Panc1 (cell line): ENCODE results near the gene TP53BP2. TPM values are rescaled to one million over a fixed set of nuclear protein-coding genes. Genes with fewer than 3 reads are reported as not detected.

Experiments
- ATAC-seq: fragments of 200-7000 bp; cut with Tn5 transposase; 2 replicates; pipeline ENCODE4 v1.9.1; 2020; ENCODE audit warnings: mild to moderate bottlenecking, moderate library complexity
- BruUV-seq: library from RNA; stranded (reverse); fragments of 400-500 nt; replicated peaks from 2 replicates; lab custom pipeline; 2021; lab: Mats Ljungman, UMichigan
- CTCF ChIA-PET: fragments of 300-600 bp; sonication (Branson Sonifier 250); formaldehyde crosslinking; loops from one replicate; lab custom pipeline; 2022; ENCODE audit warnings: antibody characterized with exemption; lab: Charles Lee
- POLR2A ChIA-PET: fragments of 300-600 bp; sonication (Branson Sonifier 250); formaldehyde crosslinking; loops from one replicate; lab custom pipeline; 2022; ENCODE audit warnings: antibody characterized with exemption; lab: Charles Lee
- DNase-seq: peaks from one replicate; pipeline ENCODE4 v3.0.0-alpha.2; 2010; ENCODE audit warnings: low read depth, low spot score
- H3K27ac ChIP-seq: 2 replicates; pipeline ENCODE4 v1.5.1; 2011; ENCODE audit warnings: mild to moderate bottlenecking, low read length, inconsistent platforms
- H3K27me3 ChIP-seq: fragments of 200-500 bp; sonication (Bioruptor generic); 2 replicates; pipeline ENCODE4 v1.6.0; 2014; ENCODE audit warnings: low read length, inconsistent platforms; ENCODE audit not compliant: control insufficient read depth, insufficient read depth
- H3K36me3 ChIP-seq: fragments of 200-500 bp; sonication (Bioruptor generic); 2 replicates; pipeline ENCODE4 v1.5.1; 2014; ENCODE audit warnings: inconsistent platforms, mild to moderate bottlenecking, low read length, moderate library complexity; ENCODE audit not compliant: control insufficient read depth, insufficient read depth
- H3K4me1 ChIP-seq: 2 replicates; pipeline ENCODE4 v1.5.1; 2011; ENCODE audit warnings: inconsistent platforms, mild to moderate bottlenecking, low read length, moderate library complexity; ENCODE audit not compliant: control insufficient read depth, insufficient read depth
- H3K4me3 ChIP-seq, 2 experiments: 2 replicates each; pipeline ENCODE4 v1.5.1; 2011 to 2012; ENCODE audit warnings: low read depth in 2 of 2, low read length in 2 of 2, mild to moderate bottlenecking in 2 of 2, inconsistent platforms in 1 of 2, moderate library complexity in 1 of 2
- H3K9me3 ChIP-seq: fragments of 200-500 bp; sonication (Bioruptor generic); 2 replicates; pipeline ENCODE4 v1.5.1; 2014; ENCODE audit warnings: low read depth, mild to moderate bottlenecking, inconsistent platforms, low read length, moderate library complexity; ENCODE audit not compliant: control insufficient read depth, insufficient read depth
- POLR2AphosphoS5 ChIP-seq: IDR thresholded peaks from 2 replicates; pipeline ENCODE4 v1.6.1; 2012; ENCODE audit warnings: mild to moderate bottlenecking, low read depth, low read length, moderate library complexity
- SIN3A ChIP-seq: IDR thresholded peaks from 2 replicates; pipeline ENCODE4 v1.6.1; 2012; ENCODE audit warnings: low read depth, mild to moderate bottlenecking, low read length, moderate library complexity, borderline replicate concordance; ENCODE audit not compliant: insufficient read depth
- TCF7L2 ChIP-seq: IDR thresholded peaks from 2 replicates; pipeline ENCODE4 v1.6.1; 2011; ENCODE audit warnings: mild to moderate bottlenecking, low read depth, low read length, inconsistent platforms
- in situ Hi-C: cut with HindIII; loops from 2 replicates; pipeline ENCODE4 v1.10.0; 2016; ENCODE audit warnings: low sequenced_read_pairs, low pct_unique_long_range_greater_than_20kb
- intact Hi-C: fragments of 100-400 bp; cut with micrococcal nuclease; formaldehyde crosslinking; loops from one replicate; pipeline ENCODE4 v1.10.0; 2022; ENCODE audit not compliant: unreplicated experiment
- total RNA-seq: library from RNA; stranded (reverse); gene quantifications from one replicate; pipeline ENCODE4 v1.2.1, GENCODE V29; 2021; ENCODE audit not compliant: unreplicated experiment
- TF ChIP-seq, protein P1 (sequence below): fragments of 450-650 bp; IDR thresholded peaks from 2 replicates; pipeline ENCODE4 v1.5.1; 2017; ENCODE audit warnings: mild to moderate bottlenecking
- TF ChIP-seq, protein P2 (sequence below), 2 experiments: IDR thresholded peaks; 2 replicates each; pipeline ENCODE4 v1.6.1; 2011 to 2012; ENCODE audit warnings: low read depth in 2 of 2, control low read depth in 1 of 2, low read length in 1 of 2, mild to moderate bottlenecking in 1 of 2, moderate library complexity in 1 of 2; ENCODE audit not compliant: insufficient read depth in 1 of 2

Gene TP53BP2
- total RNA-seq, 1 experiment from 2014 or later: 51.4 TPM

DNA sequence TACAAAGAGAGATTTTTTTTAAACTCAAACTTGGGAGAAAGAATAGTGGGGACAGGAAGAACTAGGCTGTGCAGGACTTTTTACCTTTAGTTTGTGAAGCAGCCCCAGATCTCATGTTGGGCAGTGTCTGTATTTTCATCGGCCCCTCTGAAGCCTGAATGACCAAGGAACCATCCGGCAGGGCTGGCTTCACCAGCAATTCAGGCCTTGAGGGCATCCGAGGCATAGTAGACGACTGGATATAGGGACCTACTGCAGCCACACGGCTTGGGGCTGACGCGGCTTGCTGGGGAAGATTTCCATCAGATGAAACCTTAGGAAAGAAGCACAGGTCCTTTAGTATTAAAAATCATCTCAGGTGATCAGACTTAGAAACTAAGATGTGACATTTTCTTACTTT is 43.7 kb downstream of the TP53BP2 start:
- in situ Hi-C loops: no loop called here
- ATAC-seq (no peak), DNase-seq (no peak)
- H3K9me3 ChIP-seq: no peaks in the 10 kb centered on the region
- no peak overlapping the region for H3K4me3 ChIP-seq
- H3K27ac ChIP-seq: no peak overlapping the region
- intact Hi-C loops: no loop called here
- POLR2A ChIA-PET: no interaction called here
- CTCF ChIA-PET: no interaction called here
- no peaks in the 10 kb centered on the region for H3K27me3 ChIP-seq
- no peaks in the 10 kb centered on the region for H3K4me1 ChIP-seq
- H3K36me3 ChIP-seq: peaks cover 34% of the 10 kb centered on the region
- TF ChIP-seq, protein P1, sequence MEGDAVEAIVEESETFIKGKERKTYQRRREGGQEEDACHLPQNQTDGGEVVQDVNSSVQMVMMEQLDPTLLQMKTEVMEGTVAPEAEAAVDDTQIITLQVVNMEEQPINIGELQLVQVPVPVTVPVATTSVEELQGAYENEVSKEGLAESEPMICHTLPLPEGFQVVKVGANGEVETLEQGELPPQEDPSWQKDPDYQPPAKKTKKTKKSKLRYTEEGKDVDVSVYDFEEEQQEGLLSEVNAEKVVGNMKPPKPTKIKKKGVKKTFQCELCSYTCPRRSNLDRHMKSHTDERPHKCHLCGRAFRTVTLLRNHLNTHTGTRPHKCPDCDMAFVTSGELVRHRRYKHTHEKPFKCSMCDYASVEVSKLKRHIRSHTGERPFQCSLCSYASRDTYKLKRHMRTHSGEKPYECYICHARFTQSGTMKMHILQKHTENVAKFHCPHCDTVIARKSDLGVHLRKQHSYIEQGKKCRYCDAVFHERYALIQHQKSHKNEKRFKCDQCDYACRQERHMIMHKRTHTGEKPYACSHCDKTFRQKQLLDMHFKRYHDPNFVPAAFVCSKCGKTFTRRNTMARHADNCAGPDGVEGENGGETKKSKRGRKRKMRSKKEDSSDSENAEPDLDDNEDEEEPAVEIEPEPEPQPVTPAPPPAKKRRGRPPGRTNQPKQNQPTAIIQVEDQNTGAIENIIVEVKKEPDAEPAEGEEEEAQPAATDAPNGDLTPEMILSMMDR: no peak
- BruUV-seq: no TSS peak

DNA sequence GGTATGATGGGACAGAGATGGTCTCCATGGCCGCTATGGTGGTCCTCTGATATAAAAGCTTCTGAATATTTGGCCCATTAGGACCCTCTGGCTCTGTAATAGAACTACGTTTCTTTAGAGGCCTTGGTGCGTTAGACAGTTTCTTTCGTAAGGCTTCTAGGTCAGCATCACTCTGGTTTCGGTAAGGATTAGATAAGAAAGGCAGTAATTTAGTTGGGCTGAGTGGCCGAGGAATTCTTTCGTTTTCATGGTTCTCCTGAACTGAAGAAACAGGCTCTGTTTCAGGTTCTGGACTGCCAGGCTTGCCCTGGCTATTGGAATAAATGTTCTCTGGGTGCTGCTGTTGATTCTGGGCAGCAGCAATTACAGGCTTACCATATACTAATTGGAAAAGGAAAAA is 49.5 kb downstream of the TP53BP2 start:
- ATAC-seq: no peak
- H3K9me3 ChIP-seq: no peaks in the 10 kb centered on the region
- no peak overlapping the region for H3K4me3 ChIP-seq
- H3K4me1 ChIP-seq: no peaks in the 10 kb centered on the region
- no peak overlapping the region for H3K27ac ChIP-seq
- no peak for DNase-seq
- in situ Hi-C loops (no loop called here), intact Hi-C loops (no loop called here)
- H3K27me3 ChIP-seq: no peaks in the 10 kb centered on the region
- ChIA-PET POLR2A (no interaction called here), CTCF (no interaction called here)
- TF ChIP-seq, protein P1: no peak
- no peak for TF ChIP-seq SIN3A
- TF ChIP-seq, protein P2, sequence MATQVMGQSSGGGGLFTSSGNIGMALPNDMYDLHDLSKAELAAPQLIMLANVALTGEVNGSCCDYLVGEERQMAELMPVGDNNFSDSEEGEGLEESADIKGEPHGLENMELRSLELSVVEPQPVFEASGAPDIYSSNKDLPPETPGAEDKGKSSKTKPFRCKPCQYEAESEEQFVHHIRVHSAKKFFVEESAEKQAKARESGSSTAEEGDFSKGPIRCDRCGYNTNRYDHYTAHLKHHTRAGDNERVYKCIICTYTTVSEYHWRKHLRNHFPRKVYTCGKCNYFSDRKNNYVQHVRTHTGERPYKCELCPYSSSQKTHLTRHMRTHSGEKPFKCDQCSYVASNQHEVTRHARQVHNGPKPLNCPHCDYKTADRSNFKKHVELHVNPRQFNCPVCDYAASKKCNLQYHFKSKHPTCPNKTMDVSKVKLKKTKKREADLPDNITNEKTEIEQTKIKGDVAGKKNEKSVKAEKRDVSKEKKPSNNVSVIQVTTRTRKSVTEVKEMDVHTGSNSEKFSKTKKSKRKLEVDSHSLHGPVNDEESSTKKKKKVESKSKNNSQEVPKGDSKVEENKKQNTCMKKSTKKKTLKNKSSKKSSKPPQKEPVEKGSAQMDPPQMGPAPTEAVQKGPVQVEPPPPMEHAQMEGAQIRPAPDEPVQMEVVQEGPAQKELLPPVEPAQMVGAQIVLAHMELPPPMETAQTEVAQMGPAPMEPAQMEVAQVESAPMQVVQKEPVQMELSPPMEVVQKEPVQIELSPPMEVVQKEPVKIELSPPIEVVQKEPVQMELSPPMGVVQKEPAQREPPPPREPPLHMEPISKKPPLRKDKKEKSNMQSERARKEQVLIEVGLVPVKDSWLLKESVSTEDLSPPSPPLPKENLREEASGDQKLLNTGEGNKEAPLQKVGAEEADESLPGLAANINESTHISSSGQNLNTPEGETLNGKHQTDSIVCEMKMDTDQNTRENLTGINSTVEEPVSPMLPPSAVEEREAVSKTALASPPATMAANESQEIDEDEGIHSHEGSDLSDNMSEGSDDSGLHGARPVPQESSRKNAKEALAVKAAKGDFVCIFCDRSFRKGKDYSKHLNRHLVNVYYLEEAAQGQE (IDR thresholded peaks at IDR 0.05; ENCODE audit: insufficient read depth in 1 of 2, low read depth in 2 of 2, low read length in 1 of 2): no peak
- TF ChIP-seq POLR2AphosphoS5: no peak
- TF ChIP-seq TCF7L2: no peak
- BruUV-seq: no TSS peak
- H3K36me3 ChIP-seq: peaks cover 25% of the 10 kb centered on the region
